Liver (tissue), 3 donors: ENCODE data around the gene ZNF536.

Experiments
- EGR1 ChIP-seq, 2 donors: IDR thresholded peaks; 2 replicates each; pipeline ENCODE4 v1.6.1; 2016 to 2018; ENCODE audit warnings: antibody characterized with exemption in 2 of 2, low read depth in 2 of 2
- RXRA ChIP-seq, 2 donors: IDR thresholded peaks; 2 replicates each; pipeline ENCODE4 v1.6.1; 2017 to 2018; ENCODE audit warnings: antibody characterized with exemption in 2 of 2, mild to moderate bottlenecking in 1 of 2
- TF ChIP-seq, protein P1 (sequence below): fragments of 150-350 bp; IDR thresholded peaks from 2 replicates; pipeline ENCODE4 v1.5.1; 2017; ENCODE audit warnings: improper control_type of control experiment, low read depth, low read length; ENCODE audit not compliant: missing input control
- TF ChIP-seq, protein P2 (sequence below): IDR thresholded peaks from 2 replicates; pipeline ENCODE4 v1.6.1; 2016; ENCODE audit warnings: antibody characterized with exemption, mild to moderate bottlenecking
- donor health status: healthy.
- donor health status: healthy.

- TF ChIP-seq, protein P1, sequence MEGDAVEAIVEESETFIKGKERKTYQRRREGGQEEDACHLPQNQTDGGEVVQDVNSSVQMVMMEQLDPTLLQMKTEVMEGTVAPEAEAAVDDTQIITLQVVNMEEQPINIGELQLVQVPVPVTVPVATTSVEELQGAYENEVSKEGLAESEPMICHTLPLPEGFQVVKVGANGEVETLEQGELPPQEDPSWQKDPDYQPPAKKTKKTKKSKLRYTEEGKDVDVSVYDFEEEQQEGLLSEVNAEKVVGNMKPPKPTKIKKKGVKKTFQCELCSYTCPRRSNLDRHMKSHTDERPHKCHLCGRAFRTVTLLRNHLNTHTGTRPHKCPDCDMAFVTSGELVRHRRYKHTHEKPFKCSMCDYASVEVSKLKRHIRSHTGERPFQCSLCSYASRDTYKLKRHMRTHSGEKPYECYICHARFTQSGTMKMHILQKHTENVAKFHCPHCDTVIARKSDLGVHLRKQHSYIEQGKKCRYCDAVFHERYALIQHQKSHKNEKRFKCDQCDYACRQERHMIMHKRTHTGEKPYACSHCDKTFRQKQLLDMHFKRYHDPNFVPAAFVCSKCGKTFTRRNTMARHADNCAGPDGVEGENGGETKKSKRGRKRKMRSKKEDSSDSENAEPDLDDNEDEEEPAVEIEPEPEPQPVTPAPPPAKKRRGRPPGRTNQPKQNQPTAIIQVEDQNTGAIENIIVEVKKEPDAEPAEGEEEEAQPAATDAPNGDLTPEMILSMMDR: no peak
- TF ChIP-seq, protein P2, sequence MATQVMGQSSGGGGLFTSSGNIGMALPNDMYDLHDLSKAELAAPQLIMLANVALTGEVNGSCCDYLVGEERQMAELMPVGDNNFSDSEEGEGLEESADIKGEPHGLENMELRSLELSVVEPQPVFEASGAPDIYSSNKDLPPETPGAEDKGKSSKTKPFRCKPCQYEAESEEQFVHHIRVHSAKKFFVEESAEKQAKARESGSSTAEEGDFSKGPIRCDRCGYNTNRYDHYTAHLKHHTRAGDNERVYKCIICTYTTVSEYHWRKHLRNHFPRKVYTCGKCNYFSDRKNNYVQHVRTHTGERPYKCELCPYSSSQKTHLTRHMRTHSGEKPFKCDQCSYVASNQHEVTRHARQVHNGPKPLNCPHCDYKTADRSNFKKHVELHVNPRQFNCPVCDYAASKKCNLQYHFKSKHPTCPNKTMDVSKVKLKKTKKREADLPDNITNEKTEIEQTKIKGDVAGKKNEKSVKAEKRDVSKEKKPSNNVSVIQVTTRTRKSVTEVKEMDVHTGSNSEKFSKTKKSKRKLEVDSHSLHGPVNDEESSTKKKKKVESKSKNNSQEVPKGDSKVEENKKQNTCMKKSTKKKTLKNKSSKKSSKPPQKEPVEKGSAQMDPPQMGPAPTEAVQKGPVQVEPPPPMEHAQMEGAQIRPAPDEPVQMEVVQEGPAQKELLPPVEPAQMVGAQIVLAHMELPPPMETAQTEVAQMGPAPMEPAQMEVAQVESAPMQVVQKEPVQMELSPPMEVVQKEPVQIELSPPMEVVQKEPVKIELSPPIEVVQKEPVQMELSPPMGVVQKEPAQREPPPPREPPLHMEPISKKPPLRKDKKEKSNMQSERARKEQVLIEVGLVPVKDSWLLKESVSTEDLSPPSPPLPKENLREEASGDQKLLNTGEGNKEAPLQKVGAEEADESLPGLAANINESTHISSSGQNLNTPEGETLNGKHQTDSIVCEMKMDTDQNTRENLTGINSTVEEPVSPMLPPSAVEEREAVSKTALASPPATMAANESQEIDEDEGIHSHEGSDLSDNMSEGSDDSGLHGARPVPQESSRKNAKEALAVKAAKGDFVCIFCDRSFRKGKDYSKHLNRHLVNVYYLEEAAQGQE: no peak
- TF ChIP-seq EGR1 (IDR thresholded peaks at IDR 0.05; ENCODE audit: low read depth in 2 of 2) (no peak), RXRA (IDR thresholded peaks at IDR 0.05) (no peak)
These were observed 108.9 kb downstream of the ZNF536 start for GRCh38 chr19:30481063-30481462.
